Keratinocyte (primary cell): Measurements from ENCODE around the gene C14orf39. TPM values are rescaled to one million over a fixed set of nuclear protein-coding genes. Genes with fewer than 3 reads are reported as not detected.

Experiments
- DNase-seq: peaks from one replicate; pipeline ENCODE4 v3.0.0-alpha.2; 2011; ENCODE audit warnings: low read depth, missing footprints, low spot score
- FAIRE-seq: peaks from 2 replicates; lab custom pipeline; 2011; peaks lifted over from hg19 to GRCh38; lab: Jason Lieb, UNC
- H2AFZ ChIP-seq: 2 replicates; pipeline ENCODE4 v1.6.0; 2012; ENCODE audit warnings: low read length, control low read depth, inconsistent platforms; ENCODE audit not compliant: control insufficient read depth
- H3K27ac ChIP-seq: 2 replicates; pipeline ENCODE4 v1.5.1; 2011; ENCODE audit warnings: low read length; ENCODE audit not compliant: control insufficient read depth, insufficient read depth
- H3K27me3 ChIP-seq: 3 replicates; pipeline ENCODE4 v1.6.0; 2011; ENCODE audit warnings: low read length; ENCODE audit not compliant: control insufficient read depth, insufficient read depth; ENCODE audit errors: extremely low read depth
- H3K36me3 ChIP-seq, 2 experiments: 2 replicates in 1 of 2; 3 replicates in 1 of 2; pipeline ENCODE4 v1.5.1; 2011; ENCODE audit warnings: low read length in 2 of 2, mild to moderate bottlenecking in 1 of 2; ENCODE audit not compliant: control insufficient read depth in 2 of 2, insufficient read depth in 2 of 2; ENCODE audit errors: extremely low read depth in 1 of 2
- H3K4me1 ChIP-seq: 3 replicates; pipeline ENCODE4 v1.5.1; 2011; ENCODE audit warnings: low read length; ENCODE audit not compliant: control insufficient read depth, insufficient read depth; ENCODE audit errors: extremely low read depth
- H3K4me2 ChIP-seq: 3 replicates; pipeline ENCODE4 v1.6.0; 2011; ENCODE audit warnings: low read depth, low read length; ENCODE audit not compliant: control insufficient read depth, insufficient read depth; ENCODE audit errors: extremely low read depth
- H3K4me3 ChIP-seq, 3 experiments: fragments of 200-600 bp in 1 of 3; sonication (generic) in 1 of 3; 2 replicates in 2 of 3; 3 replicates in 1 of 3; pipeline ENCODE4 v1.5.1; 2011 to 2016; ENCODE audit warnings: low read length in 3 of 3, mild to moderate bottlenecking in 3 of 3, control low read depth in 2 of 3, inconsistent platforms in 1 of 3, low read depth in 1 of 3, mixed read lengths in 1 of 3, mixed run types in 1 of 3, moderate library complexity in 1 of 3; ENCODE audit not compliant: control insufficient read depth in 2 of 3, insufficient read depth in 2 of 3; ENCODE audit errors: extremely low read depth in 1 of 3
- H3K79me2 ChIP-seq: 2 replicates; pipeline ENCODE4 v1.6.0; 2012; ENCODE audit warnings: low read length; ENCODE audit not compliant: control insufficient read depth, insufficient read depth
- H3K9ac ChIP-seq: 3 replicates; pipeline ENCODE4 v1.6.0; 2011; ENCODE audit warnings: low read length; ENCODE audit not compliant: control insufficient read depth, insufficient read depth; ENCODE audit errors: extremely low read depth
- H3K9me1 ChIP-seq: 3 replicates; pipeline ENCODE4 v1.6.0; 2011; ENCODE audit warnings: low read length; ENCODE audit not compliant: control insufficient read depth, insufficient read depth; ENCODE audit errors: extremely low read depth
- H3K9me3 ChIP-seq: 2 replicates; pipeline ENCODE4 v1.5.1; 2012; ENCODE audit warnings: low read depth, low read length; ENCODE audit not compliant: control insufficient read depth
- H4K20me1 ChIP-seq: 3 replicates; pipeline ENCODE4 v1.6.0; 2011; ENCODE audit warnings: low read length; ENCODE audit not compliant: control insufficient read depth, insufficient read depth; ENCODE audit errors: extremely low read depth
- CTCF ChIP-seq, 3 experiments: IDR thresholded peaks in 1 of 3; conservative IDR thresholded peaks in 1 of 3; optimal IDR thresholded peaks in 1 of 3; 2 replicates in 2 of 3; 3 replicates in 1 of 3; pipeline versions ENCODE3 to v1.5.1; 2011; ENCODE audit warnings: low read length in 3 of 3, mild to moderate bottlenecking in 3 of 3, moderate library complexity in 2 of 3, control low read depth in 1 of 3, inconsistent platforms in 1 of 3; ENCODE audit not compliant: insufficient read depth in 2 of 3; ENCODE audit errors: extremely low read depth in 1 of 3
- EZH2 ChIP-seq: IDR thresholded peaks from one replicate; pipeline ENCODE4 v1.6.1; 2012; ENCODE audit warnings: inconsistent platforms, mild to moderate bottlenecking, low read length, moderate library complexity
- dilution Hi-C: fragments of 300-500 bp; cut with MboI; formaldehyde crosslinking; loops from one replicate; pipeline ENCODE4 v1.7.0; 2020; ENCODE audit warnings: low sequenced_read_pairs; ENCODE audit not compliant: extremely low pct_ligation_motif_present
- polyA plus RNA-seq, 5 experiments: library from polyadenylated mRNA; depleted of rRNA in 3 of 5; stranded (reverse) in 3 of 5; stranded (forward) in 1 of 5; unstranded in 1 of 5; fragments of >200 nt; gene quantifications; 1 replicate in 1 of 5; 2 replicates in 3 of 5; 3 replicates in 1 of 5; pipeline versions ENCODE4 v1.2.1 to v1.2.3, GENCODE V29; 2011 to 2012; ENCODE audit warnings: missing spikeins in 2 of 5, low read depth in 1 of 5, low replicate concordance in 1 of 5

C14orf39 gene
- polyA plus RNA-seq, 1 donor (not counting 4 experiments of a cell fraction or from before 2014, with no cell fraction given): not detected

GRCh38 chr14:60514378-60514740 lies 28.5 kb upstream of the C14orf39 start:
- Histone ChIP-seq H3K9ac (no peak overlapping the region), H3K79me2 (no peaks in the 10 kb centered on the region), H3K9me1 (no peaks in the 10 kb centered on the region), H3K27me3 (peaks cover 91% of the 10 kb centered on the region), H3K4me2 (peak overlapping the region; percentile 22), H3K4me1 (no peaks in the 10 kb centered on the region), H3K4me3 (peak overlapping the region in 2 of 3 experiments; percentile 29 to 42), H4K20me1 (no peaks in the 10 kb centered on the region), H2AFZ (no peak overlapping the region), H3K9me3 (no peaks in the 10 kb centered on the region), H3K36me3 (no peaks in the 10 kb centered on the region), H3K27ac (no peak overlapping the region)
- TF ChIP-seq EZH2 (peak; percentile 80), CTCF (optimal IDR thresholded peaks at IDR 0.05 in 1 of 3, IDR thresholded peaks at IDR 0.05 in 1 of 3, conservative IDR thresholded peaks at IDR 0.05 in 1 of 3; ENCODE audit: extremely low read depth in 1 of 3, insufficient read depth in 2 of 3, low read length in 3 of 3) (no peak)
- no peak for DNase-seq
- no peak for FAIRE-seq
- dilution Hi-C loops: no loop called here

GRCh38 chr14:60512973-60513571 lies 27.2 kb upstream of the C14orf39 start:
- H3K4me3 ChIP-seq: no peak overlapping the region
- H3K9me3 ChIP-seq: no peaks in the 10 kb centered on the region
- H3K79me2 ChIP-seq: no peaks in the 10 kb centered on the region
- no peak overlapping the region for H3K4me2 ChIP-seq
- H3K4me1 ChIP-seq: no peaks in the 10 kb centered on the region
- H3K9ac ChIP-seq: no peak overlapping the region
- no peaks in the 10 kb centered on the region for H3K36me3 ChIP-seq
- DNase-seq: no peak
- H3K9me1 ChIP-seq: no peaks in the 10 kb centered on the region
- dilution Hi-C loops: no loop called here
- no peak overlapping the region for H2AFZ ChIP-seq
- peaks cover 98% of the 10 kb centered on the region for H3K27me3 ChIP-seq
- FAIRE-seq: no peak
- no peak for TF ChIP-seq CTCF (optimal IDR thresholded peaks at IDR 0.05 in 1 of 3, IDR thresholded peaks at IDR 0.05 in 1 of 3, conservative IDR thresholded peaks at IDR 0.05 in 1 of 3; ENCODE audit: extremely low read depth in 1 of 3, insufficient read depth in 2 of 3, low read length in 3 of 3)
- peak; percentile 60 for TF ChIP-seq EZH2
- no peak overlapping the region for H3K27ac ChIP-seq
- H4K20me1 ChIP-seq: no peaks in the 10 kb centered on the region
